HL-60 (cell line): Measurements from ENCODE around the gene FAT1.

ENCODE experiments used
- POLR2AphosphoS5 ChIP-seq: IDR thresholded peaks from 2 replicates; pipeline ENCODE4 v1.6.1; 2012; ENCODE audit warnings: low read depth
- TF ChIP-seq, protein P1 (sequence below): IDR thresholded peaks from one replicate; pipeline ENCODE4 v1.5.1; 2011; ENCODE audit warnings: low read length, control low read depth, inconsistent platforms; ENCODE audit not compliant: insufficient read depth

DNA sequence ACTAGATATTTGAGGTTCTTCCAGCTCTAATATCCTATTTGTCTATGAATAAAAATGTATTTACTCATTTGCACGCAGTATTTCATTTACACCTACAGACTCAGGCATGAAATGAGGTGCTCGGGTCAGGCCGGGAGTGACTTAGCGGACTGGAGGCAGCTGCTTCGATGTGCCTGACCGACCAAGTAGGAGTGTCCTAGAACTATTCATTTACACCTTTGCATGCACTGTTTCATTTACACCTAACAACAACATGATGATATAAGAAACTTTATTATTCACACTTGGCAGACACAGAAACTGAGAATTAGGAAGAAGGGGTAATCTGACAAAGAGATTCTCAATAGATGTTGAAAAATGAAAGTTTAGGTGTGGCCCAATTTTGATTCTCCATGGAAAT is 28.7 kb upstream of the FAT1 start:
- TF ChIP-seq, protein P1, sequence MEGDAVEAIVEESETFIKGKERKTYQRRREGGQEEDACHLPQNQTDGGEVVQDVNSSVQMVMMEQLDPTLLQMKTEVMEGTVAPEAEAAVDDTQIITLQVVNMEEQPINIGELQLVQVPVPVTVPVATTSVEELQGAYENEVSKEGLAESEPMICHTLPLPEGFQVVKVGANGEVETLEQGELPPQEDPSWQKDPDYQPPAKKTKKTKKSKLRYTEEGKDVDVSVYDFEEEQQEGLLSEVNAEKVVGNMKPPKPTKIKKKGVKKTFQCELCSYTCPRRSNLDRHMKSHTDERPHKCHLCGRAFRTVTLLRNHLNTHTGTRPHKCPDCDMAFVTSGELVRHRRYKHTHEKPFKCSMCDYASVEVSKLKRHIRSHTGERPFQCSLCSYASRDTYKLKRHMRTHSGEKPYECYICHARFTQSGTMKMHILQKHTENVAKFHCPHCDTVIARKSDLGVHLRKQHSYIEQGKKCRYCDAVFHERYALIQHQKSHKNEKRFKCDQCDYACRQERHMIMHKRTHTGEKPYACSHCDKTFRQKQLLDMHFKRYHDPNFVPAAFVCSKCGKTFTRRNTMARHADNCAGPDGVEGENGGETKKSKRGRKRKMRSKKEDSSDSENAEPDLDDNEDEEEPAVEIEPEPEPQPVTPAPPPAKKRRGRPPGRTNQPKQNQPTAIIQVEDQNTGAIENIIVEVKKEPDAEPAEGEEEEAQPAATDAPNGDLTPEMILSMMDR: no peak
- no peak for TF ChIP-seq POLR2AphosphoS5
